Measurements from ENCODE around the gene ECHDC1. TPM values are rescaled to one million over a fixed set of nuclear protein-coding genes. Genes with fewer than 3 reads are reported as not detected.
"Not testable (repeated sequence)": the region's sequence is repeated elsewhere in the genome, so short reads cannot be mapped to it uniquely, and the experiment has no call there.

Gene ECHDC1
- polyA plus RNA-seq, 1 donor from 2014 or later = 77.5 TPM

DNA sequence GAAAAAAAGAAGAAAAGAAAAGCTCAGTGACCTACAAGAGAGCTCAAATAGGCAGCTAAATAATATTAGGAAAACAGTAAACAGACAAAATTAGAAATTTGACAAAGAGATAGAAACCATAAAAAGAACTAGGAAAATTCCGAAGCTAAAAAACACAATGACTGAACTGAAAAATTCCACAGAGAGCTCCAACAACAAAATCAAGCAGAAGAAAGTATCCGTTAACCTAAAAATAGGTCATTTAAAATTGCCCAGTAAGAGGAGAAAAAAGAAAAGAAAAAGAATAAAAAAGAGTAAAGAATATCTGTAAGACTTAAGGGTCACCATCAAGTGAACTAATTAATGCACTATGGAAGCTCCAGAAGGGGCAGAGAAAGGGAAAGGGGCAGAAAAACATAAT, 6.6 kb upstream of the ECHDC1 start:
- Mint-ChIP-seq H3K4me3 (no peak overlapping the region), H3K4me1 (peaks cover 5 to 18% (median 17%) of the 10 kb centered on the region in 3 donors), H3K27me3 (no peaks in the 10 kb centered on the region), H3K9me3 (peaks cover 0 to 9% (median 2%) of the 10 kb centered on the region in 3 donors), H3K27ac (no peak overlapping the region), H3K36me3 (no peaks in the 10 kb centered on the region)

DNA sequence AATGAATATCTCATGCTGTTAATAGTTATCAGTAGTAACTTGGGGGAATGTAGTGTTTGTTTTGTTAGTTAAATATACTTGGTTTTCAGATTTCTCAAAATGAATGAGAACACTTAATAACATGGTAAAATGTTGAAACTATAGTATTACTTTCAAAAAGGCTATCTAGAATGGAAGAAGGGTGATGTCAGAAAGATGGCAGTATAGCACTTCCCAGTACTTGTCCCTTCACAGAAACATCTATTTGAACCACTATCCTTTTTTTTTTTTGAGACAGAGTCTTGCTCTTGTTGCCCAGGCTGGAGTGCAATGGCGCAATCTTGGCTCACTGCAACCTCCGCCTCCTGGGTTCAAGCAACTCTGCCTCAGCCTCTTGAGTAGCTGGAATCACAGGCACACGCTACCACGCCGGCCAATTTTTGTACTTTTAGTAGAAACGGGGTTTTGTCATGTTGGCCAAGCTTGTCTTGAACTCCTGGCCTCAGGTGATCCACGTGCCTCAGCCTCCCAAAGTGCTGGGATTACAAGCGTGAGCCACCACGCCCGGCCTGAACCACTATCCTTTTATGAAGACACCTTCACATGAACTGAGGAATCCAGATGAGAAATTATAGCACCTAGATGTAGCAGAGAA, 4.7 kb upstream of the ECHDC1 start:
- H3K9me3 Mint-ChIP-seq = peaks cover 0 to 8% (median 2%) of the 10 kb centered on the region in 3 donors
- peak overlapping the region in 1 of 3 donors; percentile 17 for H3K27ac Mint-ChIP-seq
- no peaks in the 10 kb centered on the region for H3K27me3 Mint-ChIP-seq
- H3K4me3 Mint-ChIP-seq = no peak overlapping the region
- no peaks in the 10 kb centered on the region for H3K36me3 Mint-ChIP-seq
- H3K4me1 Mint-ChIP-seq = peaks cover 5 to 17% (median 14%) of the 10 kb centered on the region in 3 donors

GRCh38 chr6:127347178-127347577, 3.8 kb upstream of the ECHDC1 start:
- no peaks in the 10 kb centered on the region for H3K36me3 Mint-ChIP-seq

GRCh38 chr6:127345521-127345920, 2.1 kb upstream of the ECHDC1 start:
- H3K4me1 Mint-ChIP-seq = peaks cover 2 to 5% (median 3%) of the 10 kb centered on the region in 3 donors
- H3K27ac Mint-ChIP-seq = no peak overlapping the region
- no peaks in the 10 kb centered on the region for H3K36me3 Mint-ChIP-seq
- peaks cover 0 to 5% (median 0%) of the 10 kb centered on the region in 3 donors for H3K9me3 Mint-ChIP-seq
- no peaks in the 10 kb centered on the region for H3K27me3 Mint-ChIP-seq
- H3K4me3 Mint-ChIP-seq = peak overlapping the region in 1 of 4 donors; percentile 6

More at GRCh38 chr6:127347178-127347577, 3.8 kb upstream of the ECHDC1 start:
- peaks cover 1 to 7% (median 6%) of the 10 kb centered on the region in 3 donors for H3K4me1 Mint-ChIP-seq
- H3K27me3 Mint-ChIP-seq = no peaks in the 10 kb centered on the region
- H3K9me3 Mint-ChIP-seq = peaks cover 0 to 5% (median 0%) of the 10 kb centered on the region in 3 donors
- H3K4me3 Mint-ChIP-seq = peak overlapping the region in 1 of 4 donors; percentile 4
- H3K27ac Mint-ChIP-seq = peak overlapping the region in 1 of 3 donors; percentile 28

DNA sequence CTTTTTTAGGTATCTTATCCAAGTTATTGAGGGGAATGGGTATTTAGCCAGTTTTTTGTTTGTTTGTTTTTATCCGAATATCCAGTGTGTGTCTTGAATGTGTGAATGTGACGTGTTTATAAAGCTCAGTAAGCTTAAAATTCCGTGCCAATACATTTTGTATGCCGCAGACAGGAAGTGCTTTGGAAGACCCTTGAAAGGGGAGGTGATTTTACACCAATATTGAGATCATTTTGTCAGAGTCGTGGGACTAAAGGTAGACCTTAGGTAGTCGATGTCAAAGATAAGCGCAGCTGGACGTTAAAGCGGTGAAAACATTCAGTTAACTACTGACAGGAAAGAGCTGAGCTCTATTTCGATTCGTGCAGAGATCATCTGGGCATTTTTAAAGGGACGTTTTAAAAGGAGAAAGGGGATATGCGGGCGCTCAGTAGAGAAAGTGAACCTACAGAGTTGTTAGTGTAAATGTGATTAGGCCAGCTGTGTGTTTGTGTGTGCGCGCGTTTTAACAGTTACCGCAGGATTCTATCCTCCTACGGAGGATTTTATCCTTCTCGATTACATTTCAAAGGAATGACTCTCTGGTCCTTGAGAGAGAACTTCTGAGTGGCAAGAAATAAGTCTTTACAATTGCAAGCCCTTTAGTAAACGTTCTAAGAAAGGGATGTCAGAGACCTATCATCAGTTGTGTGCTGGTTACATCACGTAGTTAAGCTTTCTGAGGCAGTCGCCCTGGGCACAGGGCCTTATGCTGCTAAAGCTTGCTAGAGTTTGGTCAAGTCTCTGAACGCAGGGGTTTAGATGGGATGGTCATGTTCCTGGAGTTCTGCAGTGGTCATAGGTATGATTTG, 625 bp upstream of the ECHDC1 start:
- H3K27me3 Mint-ChIP-seq = no peaks in the 10 kb centered on the region
- H3K9me3 Mint-ChIP-seq = peaks cover 0 to 2% (median 0%) of the 10 kb centered on the region in 3 donors
- H3K4me3 Mint-ChIP-seq = no peak overlapping the region
- H3K36me3 Mint-ChIP-seq = no peaks in the 10 kb centered on the region
- H3K27ac Mint-ChIP-seq = no peak overlapping the region
- H3K4me1 Mint-ChIP-seq = peaks cover 0 to 8% (median 5%) of the 10 kb centered on the region in 3 donors

GRCh38 chr6:127342296-127342945, 988 bp downstream of the ECHDC1 start:
- Mint-ChIP-seq H3K9me3 (no peaks in the 10 kb centered on the region), H3K27ac (no peak overlapping the region), H3K4me3 (no peak overlapping the region), H3K4me1 (peaks cover 0 to 17% (median 9%) of the 10 kb centered on the region in 3 donors), H3K27me3 (no peaks in the 10 kb centered on the region), H3K36me3 (no peaks in the 10 kb centered on the region)

- Mint-ChIP-seq H3K4me3 (no peak overlapping the region), H3K9me3 (no peaks in the 10 kb centered on the region), H3K27me3 (no peaks in the 10 kb centered on the region), H3K36me3 (no peaks in the 10 kb centered on the region), H3K4me1 (peaks cover 5 to 20% (median 9%) of the 10 kb centered on the region in 3 donors), H3K27ac (no peak overlapping the region)
Observed at GRCh38 chr6:127341471-127342202, 1.8 kb downstream of the ECHDC1 start.

DNA sequence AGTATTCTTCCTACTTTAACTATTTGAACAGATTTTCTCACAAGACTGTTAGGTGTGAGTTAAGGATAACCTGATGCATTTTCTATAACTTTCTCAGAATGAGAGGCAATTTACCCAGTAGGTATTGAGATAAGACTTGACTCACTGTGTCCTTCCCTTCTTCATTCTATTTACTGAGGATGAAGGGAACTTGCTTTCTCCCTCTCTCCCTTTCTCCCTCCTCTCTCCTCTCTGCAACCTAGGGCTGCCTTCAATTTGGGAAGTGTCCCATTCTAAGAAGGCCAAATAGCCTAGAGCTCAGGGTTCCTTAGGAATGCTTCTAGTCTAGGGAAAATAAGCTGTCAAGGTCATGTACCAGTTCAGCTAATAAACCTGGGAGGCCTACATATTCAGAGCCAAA, 3.2 kb downstream of the ECHDC1 start:
- no peak overlapping the region for H3K4me3 Mint-ChIP-seq
- H3K27ac Mint-ChIP-seq = peak overlapping the region; percentile 5 to 92 (median 48)
- peaks cover 5 to 29% (median 14%) of the 10 kb centered on the region in 3 donors for H3K4me1 Mint-ChIP-seq
- H3K36me3 Mint-ChIP-seq = no peaks in the 10 kb centered on the region
- H3K9me3 Mint-ChIP-seq = no peaks in the 10 kb centered on the region
- H3K27me3 Mint-ChIP-seq = no peaks in the 10 kb centered on the region

GRCh38 chr6:127338936-127339335, 4.5 kb downstream of the ECHDC1 start:
- Mint-ChIP-seq H3K27me3 (no peaks in the 10 kb centered on the region), H3K36me3 (no peaks in the 10 kb centered on the region), H3K4me3 (no peak overlapping the region), H3K4me1 (peaks cover 15 to 38% (median 16%) of the 10 kb centered on the region in 3 donors), H3K9me3 (no peaks in the 10 kb centered on the region), H3K27ac (peak overlapping the region in 1 of 3 donors; percentile 6)

DNA sequence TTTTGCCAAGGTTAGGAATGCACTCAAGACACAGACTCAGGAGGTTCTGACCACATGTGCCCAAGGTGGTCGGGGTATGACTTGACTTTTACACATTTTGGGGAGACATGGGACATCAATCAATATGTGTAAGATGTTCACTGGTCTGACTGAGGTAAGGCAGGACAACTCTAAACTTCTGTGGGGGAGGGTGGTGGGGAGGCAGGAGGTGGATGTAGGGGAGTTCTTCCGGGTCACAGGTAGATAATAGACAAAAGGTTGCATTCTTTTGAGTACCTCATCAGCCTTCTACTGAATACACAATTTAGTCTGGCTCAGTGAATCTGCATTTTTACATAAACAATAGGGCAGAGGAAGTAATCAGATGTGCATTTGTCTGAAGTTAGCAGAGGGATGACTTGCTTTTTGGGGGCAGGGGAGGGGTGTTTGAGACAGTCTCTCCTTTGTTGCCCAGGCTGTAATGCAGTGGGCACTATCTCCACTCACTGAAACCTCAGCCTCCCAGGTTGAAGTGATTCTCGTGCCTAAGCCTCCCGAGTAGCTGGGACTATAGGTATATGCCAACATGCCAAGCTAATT, 10.9 kb downstream of the ECHDC1 start:
- H3K27ac Mint-ChIP-seq = no peak overlapping the region
- peaks cover 16 to 43% (median 22%) of the 10 kb centered on the region in 3 donors for H3K4me1 Mint-ChIP-seq
- no peak overlapping the region for H3K4me3 Mint-ChIP-seq
- H3K27me3 Mint-ChIP-seq = no peaks in the 10 kb centered on the region
- H3K36me3 Mint-ChIP-seq = peaks cover 2% of the 10 kb centered on the region
- no peaks in the 10 kb centered on the region for H3K9me3 Mint-ChIP-seq

DNA sequence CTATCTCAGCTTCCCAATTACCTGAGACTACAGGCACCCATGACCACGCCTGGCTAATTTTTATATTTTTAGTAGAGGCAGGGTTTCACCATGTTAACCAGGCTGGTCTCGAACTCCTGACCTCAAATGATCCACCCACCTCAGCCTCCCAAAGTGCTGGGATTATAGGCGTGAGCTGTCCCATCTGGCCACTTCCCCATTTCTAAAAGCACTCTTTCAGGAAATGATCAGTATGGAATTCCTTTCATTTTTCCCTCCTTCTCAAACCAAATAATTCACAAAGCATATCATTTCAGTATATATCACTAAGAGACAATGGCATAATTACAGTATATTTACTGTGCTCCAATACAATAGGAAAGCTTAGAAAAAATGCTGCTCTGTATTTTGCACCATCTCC, 12.2 kb downstream of the ECHDC1 start:
- H3K4me1 Mint-ChIP-seq = peaks cover 16 to 34% (median 17%) of the 10 kb centered on the region in 3 donors
- H3K27me3 Mint-ChIP-seq, H3K9me3 Mint-ChIP-seq, H3K4me3 Mint-ChIP-seq, H3K36me3 Mint-ChIP-seq, H3K27ac Mint-ChIP-seq: not testable (repeated sequence)

GRCh38 chr6:127328043-127328609, 15.3 kb downstream of the ECHDC1 start:
- no peaks in the 10 kb centered on the region for H3K27me3 Mint-ChIP-seq
- no peak overlapping the region for H3K27ac Mint-ChIP-seq
- peaks cover 6% of the 10 kb centered on the region for H3K36me3 Mint-ChIP-seq
- no peak overlapping the region for H3K4me3 Mint-ChIP-seq
- no peaks in the 10 kb centered on the region for H3K9me3 Mint-ChIP-seq
- peaks cover 4 to 11% (median 8%) of the 10 kb centered on the region in 3 donors for H3K4me1 Mint-ChIP-seq

- Mint-ChIP-seq H3K4me3 (no peak overlapping the region), H3K27me3 (no peaks in the 10 kb centered on the region), H3K36me3 (peaks cover 10% of the 10 kb centered on the region), H3K27ac (no peak overlapping the region), H3K9me3 (no peaks in the 10 kb centered on the region), H3K4me1 (peaks cover 5 to 13% (median 9%) of the 10 kb centered on the region in 3 donors)
Observed at GRCh38 chr6:127319686-127320085, 23.7 kb downstream of the ECHDC1 start.

Measured in IgD-negative memory B cell (primary cell).